SKM-1 (cell line): ENCODE measurements around the gene KIF3A.

ENCODE experiments used
- DNase-seq: peaks from one replicate; lab custom pipeline; 2025; ENCODE audit not compliant: unreplicated experiment; lab: John Stamatoyannopoulos, UW

KIF3A gene

DNA sequence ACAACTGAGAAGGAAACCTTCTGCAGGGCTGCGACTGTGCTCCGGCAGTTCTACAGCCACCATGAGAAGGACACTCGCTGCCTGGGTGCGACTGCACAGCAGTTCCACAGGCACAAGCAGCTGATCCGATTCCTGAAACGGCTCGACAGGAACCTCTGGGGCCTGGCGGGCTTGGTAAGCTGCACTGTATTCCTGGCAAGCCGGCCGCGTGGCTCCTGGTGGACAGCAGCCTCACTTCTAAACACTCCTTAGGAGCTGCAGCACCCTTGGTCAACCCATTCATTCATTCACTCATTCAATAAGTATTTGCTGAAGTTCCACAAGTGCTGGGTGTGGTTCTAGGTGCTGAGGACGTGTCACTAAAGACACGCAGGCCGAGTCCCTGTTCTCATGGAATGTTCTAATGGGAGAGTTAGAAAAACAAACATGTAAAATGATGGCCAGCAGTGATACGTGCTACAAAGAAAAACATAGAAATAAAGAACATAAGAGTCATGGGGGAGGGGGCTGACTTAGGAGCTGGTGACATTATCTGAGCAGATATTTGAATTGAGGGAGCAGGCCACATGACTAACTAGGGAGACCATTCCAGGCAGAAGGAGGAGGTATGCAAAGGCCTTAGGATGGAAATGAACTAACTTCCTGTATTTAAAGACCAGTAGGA is 57.5 kb downstream of the KIF3A start:
- DNase-seq: no peak

DNA sequence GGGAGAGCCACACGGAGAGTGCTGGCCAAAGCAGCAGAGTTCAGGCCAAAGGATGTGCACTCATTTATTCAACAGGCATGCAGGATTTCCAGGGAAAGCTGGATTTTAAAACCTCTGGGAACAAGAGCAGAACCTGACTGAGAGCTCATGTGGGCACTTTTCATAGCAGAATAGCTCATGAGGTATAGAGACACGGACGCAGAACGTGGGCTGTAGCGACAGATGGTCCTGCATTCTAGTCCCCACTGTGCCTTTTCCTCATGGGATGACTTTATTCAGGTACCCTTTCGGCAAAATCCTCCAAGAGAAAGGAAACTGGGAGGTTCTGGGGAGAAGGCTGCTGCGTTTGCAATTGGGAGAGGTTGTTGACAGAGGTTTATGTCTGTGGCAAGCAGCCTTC is 58.2 kb downstream of the KIF3A start:
- DNase-seq: no peak

- DNase-seq: no peak
These were observed 58.6 kb downstream of the KIF3A start for GRCh38 chr5:132678735-132679134.

DNA sequence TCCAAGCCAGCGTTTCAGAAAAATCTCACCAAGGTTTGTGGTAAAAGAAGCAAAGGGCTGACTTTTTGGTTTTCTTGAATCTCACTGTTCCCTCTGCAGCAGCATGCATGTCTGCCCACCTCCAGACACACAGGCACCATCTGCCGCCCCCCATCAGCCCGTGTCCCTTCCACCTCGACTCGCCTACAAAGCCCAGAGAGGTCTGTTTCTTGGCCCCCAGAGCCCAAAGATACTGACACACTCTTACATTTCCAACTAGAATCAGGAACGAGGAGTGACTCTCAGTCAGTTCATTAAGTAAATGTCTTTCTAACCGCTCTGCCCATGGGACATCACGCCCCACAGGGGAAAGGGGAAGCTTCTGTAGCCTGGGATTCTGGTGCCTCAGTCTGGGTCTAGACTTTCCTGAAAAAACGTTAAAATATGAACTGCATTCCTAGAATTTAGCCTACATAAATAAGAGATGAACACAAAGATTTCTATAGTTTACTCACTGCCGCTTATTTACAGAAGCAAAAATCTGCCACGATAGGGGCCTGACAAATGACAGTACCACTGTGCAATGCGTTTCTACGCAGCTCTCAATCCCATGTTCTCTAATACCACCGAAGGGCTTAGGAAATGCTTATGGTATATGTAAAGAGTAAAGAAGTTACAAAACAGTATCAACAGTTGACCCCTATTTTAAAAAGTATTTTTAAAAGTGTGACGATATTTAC is 59.5 kb downstream of the KIF3A start:
- DNase-seq: no peak

DNA sequence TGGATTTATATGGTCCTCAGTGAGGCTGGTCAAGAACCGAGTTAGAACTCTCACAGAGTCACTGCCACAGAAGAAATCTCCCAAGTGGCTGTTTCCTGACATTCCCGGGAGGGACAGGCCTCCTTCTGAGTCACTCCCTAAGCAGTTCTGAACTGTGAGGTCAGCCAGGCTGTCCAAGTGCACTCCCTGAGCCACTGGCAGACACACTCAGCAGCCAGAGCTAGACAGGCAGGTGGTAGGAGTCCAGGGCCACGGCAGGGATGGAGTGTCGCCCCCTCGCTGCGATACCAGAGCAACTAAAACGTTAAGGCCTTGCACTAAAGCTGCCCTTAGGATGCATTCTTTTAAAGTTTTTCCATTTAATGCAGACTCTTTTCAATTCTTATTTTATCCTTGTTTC is 60.2 kb downstream of the KIF3A start:
- DNase-seq: no peak

GRCh38 chr5:132675936-132676689 is 61.2 kb downstream of the KIF3A start:
- DNase-seq: no peak

DNA sequence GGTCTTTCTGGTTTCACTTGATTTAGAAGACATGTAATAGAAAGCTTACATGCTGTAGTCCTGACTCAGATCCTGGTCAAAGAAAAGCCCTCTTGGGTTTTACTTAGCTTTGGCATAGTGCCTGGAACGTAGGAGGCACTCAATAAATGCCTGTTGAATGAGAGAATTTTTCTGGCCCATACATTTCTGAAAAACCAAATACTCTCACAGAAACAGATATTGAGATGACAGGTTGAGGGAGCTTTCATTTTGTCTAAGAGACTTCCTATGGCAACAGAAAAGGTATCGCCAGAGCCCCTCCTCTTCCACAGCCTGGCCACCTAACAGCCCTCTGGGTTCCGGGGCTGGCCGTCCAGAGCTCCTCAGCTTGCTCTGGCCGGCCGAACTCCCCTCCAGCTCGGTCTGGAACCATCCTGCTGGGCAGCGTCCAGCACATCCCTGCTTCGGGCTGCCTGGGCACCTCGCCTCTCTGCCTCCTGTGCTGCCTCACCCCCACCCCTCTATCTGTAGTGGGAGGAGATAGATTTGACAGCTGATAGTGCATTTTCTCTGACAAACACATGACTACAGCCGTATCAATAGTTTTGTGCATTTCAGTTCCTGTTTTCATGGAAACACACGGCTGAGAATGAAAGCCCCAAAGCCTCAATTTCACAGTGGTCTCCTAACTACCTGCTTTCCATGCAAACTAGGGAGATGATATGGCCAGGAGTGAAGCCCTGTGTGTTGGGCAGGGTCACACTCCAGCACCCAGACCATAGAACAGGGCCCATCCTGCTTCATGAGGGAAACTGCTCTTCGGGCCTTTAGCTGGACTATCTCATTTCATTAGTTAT is 62.5 kb downstream of the KIF3A start:
- DNase-seq: no peak

- DNase-seq: no peak
These were observed 63.3 kb downstream of the KIF3A start, which contains the start of gene IL4 for GRCh38 chr5:132673939-132674630. TSS of gene IL4 (plus strand) at chr5:132673989. CDS start at chr5:132674051, 62 bp downstream.

DNA sequence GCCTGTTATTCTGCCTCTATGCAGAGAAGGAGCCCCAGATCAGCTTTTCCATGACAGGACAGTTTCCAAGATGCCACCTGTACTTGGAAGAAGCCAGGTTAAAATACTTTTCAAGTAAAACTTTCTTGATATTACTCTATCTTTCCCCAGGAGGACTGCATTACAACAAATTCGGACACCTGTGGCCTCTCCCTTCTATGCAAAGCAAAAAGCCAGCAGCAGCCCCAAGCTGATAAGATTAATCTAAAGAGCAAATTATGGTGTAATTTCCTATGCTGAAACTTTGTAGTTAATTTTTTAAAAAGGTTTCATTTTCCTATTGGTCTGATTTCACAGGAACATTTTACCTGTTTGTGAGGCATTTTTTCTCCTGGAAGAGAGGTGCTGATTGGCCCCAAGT is 63.9 kb downstream of the KIF3A start:
- DNase-seq: no peak

DNA sequence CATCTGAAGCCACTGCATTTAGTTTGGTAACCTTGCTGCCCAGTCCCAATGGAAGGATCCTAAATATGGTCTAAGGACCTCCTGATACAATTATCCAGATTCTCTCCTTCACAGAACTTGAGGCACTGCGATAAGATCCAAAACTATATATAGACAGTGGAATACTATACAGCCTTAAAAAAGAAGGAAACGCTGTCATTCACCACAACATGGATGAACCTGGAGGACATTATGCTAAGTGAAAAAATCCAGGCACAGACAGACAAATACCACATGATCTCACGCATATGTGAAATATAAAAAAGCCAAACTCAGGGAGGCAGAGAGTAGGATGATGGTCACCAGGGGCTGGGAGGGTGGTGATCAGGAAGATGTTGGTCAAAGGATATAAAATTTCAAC is 66.3 kb downstream of the KIF3A start:
- no peak for DNase-seq

- DNase-seq: no peak
These were observed 67.1 kb downstream of the KIF3A start for GRCh38 chr5:132669966-132670882.

DNA sequence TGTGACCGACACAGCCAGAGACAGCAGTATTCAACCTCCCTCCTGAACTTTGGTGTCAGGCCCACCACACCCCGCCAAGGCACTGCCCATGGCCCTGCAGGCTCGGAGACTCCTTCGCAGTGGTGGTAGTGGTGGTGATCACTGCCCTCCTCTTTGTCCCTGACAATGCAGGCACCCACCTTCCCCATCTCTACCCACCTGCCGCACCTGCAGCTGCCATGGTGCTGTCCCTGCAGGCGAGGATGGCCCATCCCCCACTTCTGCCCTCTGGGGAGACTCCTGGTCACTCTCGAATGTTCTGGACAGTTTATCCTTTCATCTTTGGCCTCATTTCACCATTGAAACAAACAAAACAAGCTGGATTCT is 67.9 kb downstream of the KIF3A start:
- DNase-seq: no peak

- no peak for DNase-seq
These were observed 68.5 kb downstream of the KIF3A start for GRCh38 chr5:132668706-132669454.

DNA sequence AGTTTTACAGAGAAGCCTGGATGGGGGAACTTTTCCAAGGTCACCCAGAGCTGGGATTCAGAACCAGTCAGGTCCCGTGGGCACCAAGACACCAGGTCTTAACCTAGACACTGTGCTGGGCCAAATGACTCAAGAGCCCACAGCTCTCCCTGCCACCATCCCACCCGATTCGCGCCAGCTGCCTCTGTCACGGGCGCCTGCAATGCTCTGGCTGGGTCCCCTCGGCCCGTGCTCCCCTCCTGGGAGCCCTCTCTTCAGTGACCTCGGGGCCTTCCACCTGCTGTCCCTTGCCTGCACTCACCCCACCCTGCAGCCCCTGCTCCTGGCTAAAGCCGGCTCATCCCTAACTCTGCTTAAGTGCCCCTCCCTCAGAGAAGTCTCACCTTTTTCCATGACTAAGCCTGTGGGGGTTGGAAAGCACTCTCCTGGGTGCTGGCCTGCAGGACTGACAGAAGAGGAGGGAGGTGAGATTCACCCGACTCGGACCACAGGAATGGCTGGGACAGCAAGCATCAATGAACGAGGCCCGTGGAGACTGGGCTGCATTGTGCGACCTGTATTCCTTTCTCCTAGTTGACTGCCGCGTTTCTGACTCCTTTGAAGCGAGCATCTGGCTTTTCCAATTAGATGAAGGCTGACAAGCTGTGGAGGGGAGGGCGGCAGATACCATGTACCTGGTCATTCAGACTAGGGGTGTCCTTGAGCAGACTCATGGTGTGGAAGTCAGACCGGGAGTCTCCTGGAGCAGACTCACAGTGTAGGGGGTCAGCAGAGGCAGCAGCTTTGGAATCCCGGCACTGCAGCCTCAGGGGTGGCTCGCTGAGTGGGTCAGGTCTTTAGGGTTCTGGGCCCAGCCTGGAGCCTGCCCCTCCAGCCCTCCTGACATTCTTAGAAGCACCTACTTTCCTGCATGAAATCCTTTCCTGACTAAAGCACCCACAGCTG is 69.3 kb downstream of the KIF3A start:
- DNase-seq: no peak

GRCh38 chr5:132667309-132667708 is 70.0 kb downstream of the KIF3A start:
- DNase-seq: no peak

DNA sequence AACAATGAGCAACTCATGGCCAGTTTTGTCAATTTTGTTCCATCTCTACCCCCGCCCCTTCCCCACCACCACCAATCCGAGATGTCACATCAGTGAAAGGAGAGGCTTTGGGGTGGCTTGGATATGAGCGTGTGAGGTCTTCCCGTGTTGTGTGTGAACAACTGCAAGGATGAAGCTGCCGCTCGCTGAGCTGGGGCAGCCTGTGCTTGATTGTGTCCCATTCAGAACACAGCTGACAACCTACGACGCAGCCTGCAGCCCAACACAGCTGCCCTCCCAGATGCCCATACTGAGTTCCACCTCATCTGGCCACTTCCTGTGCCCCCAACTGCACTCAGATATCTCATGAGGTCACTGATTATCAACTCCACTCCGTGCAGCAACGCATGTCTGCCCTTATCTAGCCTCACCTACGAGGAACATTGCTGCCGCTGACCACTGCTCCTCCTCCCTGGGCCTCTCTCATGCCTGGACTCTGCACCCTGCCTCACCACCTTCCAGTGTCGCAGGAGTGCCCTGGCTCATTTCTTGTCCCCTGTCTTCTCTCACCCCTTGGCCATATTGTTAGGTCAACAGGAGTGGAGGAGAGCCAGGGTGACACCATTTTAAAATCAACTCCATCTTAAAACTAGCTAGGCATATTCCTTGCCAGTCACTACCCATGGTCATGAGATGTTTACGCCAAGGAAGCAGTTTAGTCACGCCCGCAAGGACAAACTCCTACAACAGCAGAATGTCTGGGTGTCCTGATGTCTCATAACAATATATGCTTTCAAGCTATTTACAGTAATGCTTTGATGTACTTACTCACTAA is 70.8 kb downstream of the KIF3A start:
- no peak for DNase-seq

DNA sequence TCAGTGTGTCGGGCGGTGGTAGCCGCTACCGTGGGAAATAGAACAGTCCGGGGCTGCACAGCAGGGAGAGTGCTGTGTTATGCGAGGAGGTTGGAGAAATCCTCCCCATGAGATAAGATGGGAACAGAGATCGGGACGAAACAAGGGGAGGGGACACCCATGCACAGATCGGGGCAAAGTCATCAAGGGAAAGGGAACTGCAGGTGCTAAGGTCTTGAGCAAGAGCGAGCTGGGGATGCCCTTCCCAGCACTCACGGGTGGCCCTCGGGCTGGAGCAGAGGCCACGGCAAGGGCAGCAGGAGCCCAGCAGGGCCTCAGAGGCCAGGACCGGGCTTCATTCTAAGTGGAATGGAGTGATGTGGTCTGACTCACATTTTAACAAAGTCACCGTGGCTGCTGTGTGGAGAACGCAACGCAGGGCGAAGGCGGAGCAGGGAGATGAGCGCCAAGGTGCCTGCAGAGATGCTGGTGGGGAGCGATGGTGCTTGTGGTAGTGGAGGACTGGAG is 71.7 kb downstream of the KIF3A start:
- DNase-seq: no peak
